Liver (tissue), 9 donors: ENCODE measurements around the gene RNU6-1. TPM values are rescaled to one million over a fixed set of nuclear protein-coding genes. Genes with fewer than 3 reads are reported as not detected.

ENCODE experiments used
- DNase-seq: peaks from one replicate; pipeline ENCODE4 v3.0.0-alpha.2; 2017; ENCODE audit warnings: low spot score
- H3K27ac ChIP-seq, 2 donors: one replicate each; pipeline ENCODE4 v1.7.0; 2013; ENCODE audit warnings: inconsistent platforms in 2 of 2, low read length in 2 of 2, control low read depth in 1 of 2, low read depth in 1 of 2, mild to moderate bottlenecking in 1 of 2
- H3K27me3 ChIP-seq, 4 donors: one replicate each; pipeline versions ENCODE4 v1.6.1 to v1.7.0; 2013; ENCODE audit warnings: low read length in 3 of 4, inconsistent platforms in 1 of 4, mild to moderate bottlenecking in 1 of 4, moderate library complexity in 1 of 4; ENCODE audit not compliant: control insufficient read depth in 4 of 4, insufficient read depth in 4 of 4
- H3K36me3 ChIP-seq, 4 donors: one replicate each; pipeline versions ENCODE4 v1.6.1 to v1.7.0; 2013; ENCODE audit warnings: low read length in 3 of 4, mild to moderate bottlenecking in 3 of 4, low read depth in 1 of 4, moderate library complexity in 1 of 4; ENCODE audit not compliant: control insufficient read depth in 4 of 4, insufficient read depth in 3 of 4
- H3K4me1 ChIP-seq, 4 donors: one replicate each; pipeline versions ENCODE4 v1.6.1 to v1.7.0; 2013; ENCODE audit warnings: low read length in 3 of 4, mild to moderate bottlenecking in 3 of 4, moderate library complexity in 1 of 4; ENCODE audit not compliant: control insufficient read depth in 4 of 4, insufficient read depth in 4 of 4
- H3K4me3 ChIP-seq, 3 donors: one replicate each; pipeline versions ENCODE4 v1.6.1 to v1.7.0; 2013; ENCODE audit warnings: low read length in 3 of 3, control low read depth in 1 of 3, low read depth in 1 of 3, mild to moderate bottlenecking in 1 of 3
- H3K9ac ChIP-seq, 2 donors: one replicate each; pipeline ENCODE4 v1.7.0; 2013; ENCODE audit warnings: low read length in 2 of 2, mild to moderate bottlenecking in 2 of 2, moderate library complexity in 2 of 2, control low read depth in 1 of 2, low read depth in 1 of 2
- H3K9me3 ChIP-seq, 4 donors: one replicate each; pipeline versions ENCODE4 v1.6.1 to v1.7.0; 2013; ENCODE audit warnings: low read length in 3 of 4; ENCODE audit not compliant: control insufficient read depth in 4 of 4
- ATF3 ChIP-seq: IDR thresholded peaks from 2 replicates; pipeline ENCODE4 v1.6.1; 2016; ENCODE audit warnings: antibody characterized with exemption
- CTCF ChIP-seq: fragments of 150-350 bp; IDR thresholded peaks from 2 replicates; pipeline ENCODE4 v1.5.1; 2017; ENCODE audit warnings: improper control_type of control experiment, low read depth, low read length; ENCODE audit not compliant: missing input control
- EGR1 ChIP-seq, 2 donors: IDR thresholded peaks; 2 replicates each; pipeline ENCODE4 v1.6.1; 2016 to 2018; ENCODE audit warnings: antibody characterized with exemption in 2 of 2, low read depth in 2 of 2
- FOXA1 ChIP-seq: IDR thresholded peaks from 2 replicates; pipeline ENCODE4 v1.6.1; 2016; ENCODE audit warnings: antibody characterized with exemption
- FOXA2 ChIP-seq: IDR thresholded peaks from 2 replicates; pipeline ENCODE4 v1.6.1; 2016; ENCODE audit warnings: antibody characterized with exemption
- GABPA ChIP-seq, 2 donors: IDR thresholded peaks in 1 of 2; conservative IDR thresholded peaks in 1 of 2; 2 replicates each; pipeline ENCODE4 v1.6.1; 2016; ENCODE audit warnings: antibody characterized with exemption in 2 of 2, mild to moderate bottlenecking in 1 of 2, moderate library complexity in 1 of 2
- HNF4A ChIP-seq, 2 donors: conservative IDR thresholded peaks; 2 replicates each; pipeline ENCODE4 v1.6.1; 2016; ENCODE audit warnings: antibody characterized with exemption in 2 of 2, mild to moderate bottlenecking in 2 of 2
- HNF4G ChIP-seq: IDR thresholded peaks from 2 replicates; pipeline ENCODE4 v1.6.1; 2016; ENCODE audit warnings: antibody characterized with exemption
- JUND ChIP-seq, 2 donors: IDR thresholded peaks; 2 replicates each; pipeline ENCODE4 v1.6.1; 2016; ENCODE audit warnings: antibody characterized with exemption in 2 of 2
- RAD21 ChIP-seq, 2 donors: IDR thresholded peaks; 2 replicates each; pipeline ENCODE4 v1.6.1; 2016; ENCODE audit warnings: antibody characterized with exemption in 2 of 2, mild to moderate bottlenecking in 2 of 2
- REST ChIP-seq: IDR thresholded peaks from 2 replicates; pipeline ENCODE4 v1.6.1; 2016; ENCODE audit warnings: antibody characterized with exemption, mild to moderate bottlenecking
- RXRA ChIP-seq, 2 donors: IDR thresholded peaks; 2 replicates each; pipeline ENCODE4 v1.6.1; 2017 to 2018; ENCODE audit warnings: antibody characterized with exemption in 2 of 2, mild to moderate bottlenecking in 1 of 2
- SP1 ChIP-seq: IDR thresholded peaks from 2 replicates; pipeline ENCODE4 v1.6.1; 2018; ENCODE audit warnings: antibody characterized with exemption, mild to moderate bottlenecking
- TAF1 ChIP-seq: conservative IDR thresholded peaks from 2 replicates; pipeline ENCODE4 v1.6.1; 2016; ENCODE audit warnings: antibody characterized with exemption, mild to moderate bottlenecking
- YY1 ChIP-seq: IDR thresholded peaks from 2 replicates; pipeline ENCODE4 v1.6.1; 2016; ENCODE audit warnings: antibody characterized with exemption, mild to moderate bottlenecking
- ZBTB33 ChIP-seq: IDR thresholded peaks from 2 replicates; pipeline ENCODE4 v1.6.1; 2016; ENCODE audit warnings: antibody characterized with exemption
- WGBS: extraction: QIAGEN DNeasy Blood & Tissue Kit; methylation state at CpG from one replicate; pipeline ENCODE4 v1.1.7; 2013; 5-methylcytosine and 5-hydroxymethylcytosine counted together
- polyA plus RNA-seq, 2 donors: library from polyadenylated mRNA; stranded (reverse) in 1 of 2; unstranded in 1 of 2; fragments of 200-250 nt in 1 of 2; fragments of >200 nt in 1 of 2; fragmentation: Nextera tagmentation in 1 of 2; extraction: Ambion mirVana in 1 of 2; gene quantifications; one replicate each; pipeline versions ENCODE4 v1.2.1 to v1.2.3, GENCODE V29; 2013 to 2015
- total RNA-seq, 2 donors: library from RNA; depleted of rRNA; stranded (reverse); fragments of >200 nt; gene quantifications; one replicate each; pipeline ENCODE4 v1.2.3, GENCODE V29; 2014
- donor health status: healthy.
- donor health status: healthy.
- donor health status: healthy.
- donor health status: healthy.
- donor health status: healthy.

RNU6-1 gene
- total and polyA plus RNA-seq, 4 donors, result not detected

- Histone ChIP-seq H3K9me3 (no peaks in the 10 kb centered on the region), H3K4me1 (no peaks in the 10 kb centered on the region), H3K36me3 (peaks cover 0 to 8% (median 2%) of the 10 kb centered on the region in 4 donors), H3K9ac (no peak overlapping the region), H3K27me3 (no peaks in the 10 kb centered on the region), H3K4me3 (no peak overlapping the region), H3K27ac (no peak overlapping the region)
- 93% methylated on average over 16 of the region's 16 CpGs for WGBS
- DNase-seq, result no peak
- no peak for TF ChIP-seq GABPA (IDR thresholded peaks at IDR 0.05 in 1 of 2, conservative IDR thresholded peaks at IDR 0.05 in 1 of 2)
- TF ChIP-seq HNF4A (conservative IDR thresholded peaks at IDR 0.05), result no peak
- no peak for TF ChIP-seq JUND (IDR thresholded peaks at IDR 0.05)
- TF ChIP-seq REST, result no peak
- TF ChIP-seq YY1, result no peak
- TF ChIP-seq HNF4G, result no peak
- no peak for TF ChIP-seq RAD21 (IDR thresholded peaks at IDR 0.05)
- no peak for TF ChIP-seq CTCF
- no peak for TF ChIP-seq ZBTB33
- TF ChIP-seq SP1, result no peak
- TF ChIP-seq ATF3, result no peak
- no peak for TF ChIP-seq FOXA2
- TF ChIP-seq FOXA1, result no peak
- no peak for TF ChIP-seq EGR1 (IDR thresholded peaks at IDR 0.05; ENCODE audit: low read depth in 2 of 2)
- TF ChIP-seq TAF1, result no peak
- no peak for TF ChIP-seq RXRA (IDR thresholded peaks at IDR 0.05)
Observed at GRCh38 chr15:67805666-67806516, 34.0 kb downstream of the RNU6-1 start.
